NB4 (cell line): ENCODE data around the gene ADCY2.

ENCODE experiments used
- MYC ChIP-seq: IDR thresholded peaks from 2 replicates; pipeline ENCODE4 v1.6.1; 2011; ENCODE audit warnings: low read depth, low read length
- POLR2A ChIP-seq: IDR thresholded peaks from 2 replicates; pipeline ENCODE4 v1.6.1; 2011; ENCODE audit warnings: mild to moderate bottlenecking; ENCODE audit not compliant: insufficient read length; ENCODE audit errors: extremely low read depth
- TF ChIP-seq, protein P1 (sequence below): IDR thresholded peaks from one replicate; pipeline ENCODE4 v1.5.1; 2012; ENCODE audit warnings: low read depth, low read length

DNA sequence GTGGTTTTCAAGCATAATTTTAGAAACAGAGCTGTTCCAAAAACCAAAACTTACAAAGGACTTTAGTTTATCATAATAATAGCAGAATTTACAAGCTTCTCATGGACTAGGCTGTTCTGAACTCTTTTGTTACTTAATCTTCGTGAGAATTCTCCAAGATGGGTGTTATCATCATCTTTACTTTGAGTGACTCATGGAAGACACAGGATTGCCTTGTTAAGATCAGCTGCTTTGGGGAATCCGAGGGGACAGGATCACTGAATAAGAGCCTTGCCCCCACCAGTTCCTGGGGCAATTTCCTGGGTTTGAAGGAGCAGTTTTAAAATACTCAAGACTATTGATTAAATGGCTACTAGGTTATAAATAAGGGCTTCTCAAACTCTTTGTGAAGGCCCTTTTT is 374.5 kb downstream of the ADCY2 start:
- TF ChIP-seq, protein P1, sequence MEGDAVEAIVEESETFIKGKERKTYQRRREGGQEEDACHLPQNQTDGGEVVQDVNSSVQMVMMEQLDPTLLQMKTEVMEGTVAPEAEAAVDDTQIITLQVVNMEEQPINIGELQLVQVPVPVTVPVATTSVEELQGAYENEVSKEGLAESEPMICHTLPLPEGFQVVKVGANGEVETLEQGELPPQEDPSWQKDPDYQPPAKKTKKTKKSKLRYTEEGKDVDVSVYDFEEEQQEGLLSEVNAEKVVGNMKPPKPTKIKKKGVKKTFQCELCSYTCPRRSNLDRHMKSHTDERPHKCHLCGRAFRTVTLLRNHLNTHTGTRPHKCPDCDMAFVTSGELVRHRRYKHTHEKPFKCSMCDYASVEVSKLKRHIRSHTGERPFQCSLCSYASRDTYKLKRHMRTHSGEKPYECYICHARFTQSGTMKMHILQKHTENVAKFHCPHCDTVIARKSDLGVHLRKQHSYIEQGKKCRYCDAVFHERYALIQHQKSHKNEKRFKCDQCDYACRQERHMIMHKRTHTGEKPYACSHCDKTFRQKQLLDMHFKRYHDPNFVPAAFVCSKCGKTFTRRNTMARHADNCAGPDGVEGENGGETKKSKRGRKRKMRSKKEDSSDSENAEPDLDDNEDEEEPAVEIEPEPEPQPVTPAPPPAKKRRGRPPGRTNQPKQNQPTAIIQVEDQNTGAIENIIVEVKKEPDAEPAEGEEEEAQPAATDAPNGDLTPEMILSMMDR, result no peak
- no peak for TF ChIP-seq POLR2A
- TF ChIP-seq MYC, result no peak
